NCI-H146 (cell line): ENCODE results near the gene ARHGEF11.

ENCODE experiments used
- DNase-seq: peaks from one replicate; lab custom pipeline; 2025; lab: John Stamatoyannopoulos, UW

Gene ARHGEF11

DNA sequence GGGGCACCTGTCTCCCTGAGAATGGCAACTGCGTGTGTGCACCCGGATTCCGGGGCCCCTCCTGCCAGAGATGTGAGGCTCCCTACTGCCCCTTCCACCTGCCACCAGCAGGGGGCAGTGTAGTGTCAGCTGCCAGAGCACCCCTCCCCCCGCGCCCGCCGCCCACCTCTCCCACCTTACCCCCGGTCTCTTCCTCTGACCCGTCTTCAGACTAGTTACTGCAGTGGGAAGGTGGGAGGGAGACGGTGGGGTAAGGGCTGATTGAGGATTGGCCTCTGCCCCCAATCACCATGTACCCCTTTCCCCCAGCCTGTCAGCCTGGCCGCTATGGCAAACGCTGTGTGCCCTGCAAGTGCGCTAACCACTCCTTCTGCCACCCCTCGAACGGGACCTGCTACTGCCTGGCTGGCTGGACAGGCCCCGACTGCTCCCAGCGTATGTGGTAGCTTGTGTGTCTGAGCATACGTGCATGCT, 135.2 kb downstream of the ARHGEF11 start:
- peak; percentile 29 for DNase-seq

DNA sequence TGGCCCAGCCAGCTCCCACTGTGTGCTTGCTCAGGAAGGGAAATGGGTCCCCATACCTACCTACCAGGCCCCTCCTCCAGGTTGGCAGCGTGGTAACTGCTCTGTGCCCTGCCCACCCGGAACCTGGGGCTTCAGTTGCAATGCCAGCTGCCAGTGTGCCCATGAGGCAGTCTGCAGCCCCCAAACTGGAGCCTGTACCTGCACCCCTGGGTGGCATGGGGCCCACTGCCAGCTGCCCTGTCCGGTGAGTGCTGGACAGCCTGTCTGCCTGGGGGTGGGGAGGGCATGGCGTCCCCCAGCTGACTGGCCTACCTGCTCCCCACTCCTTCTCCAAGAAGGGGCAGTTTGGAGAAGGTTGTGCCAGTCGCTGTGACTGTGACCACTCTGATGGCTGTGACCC, 135.9 kb downstream of the ARHGEF11 start:
- no peak for DNase-seq

DNA sequence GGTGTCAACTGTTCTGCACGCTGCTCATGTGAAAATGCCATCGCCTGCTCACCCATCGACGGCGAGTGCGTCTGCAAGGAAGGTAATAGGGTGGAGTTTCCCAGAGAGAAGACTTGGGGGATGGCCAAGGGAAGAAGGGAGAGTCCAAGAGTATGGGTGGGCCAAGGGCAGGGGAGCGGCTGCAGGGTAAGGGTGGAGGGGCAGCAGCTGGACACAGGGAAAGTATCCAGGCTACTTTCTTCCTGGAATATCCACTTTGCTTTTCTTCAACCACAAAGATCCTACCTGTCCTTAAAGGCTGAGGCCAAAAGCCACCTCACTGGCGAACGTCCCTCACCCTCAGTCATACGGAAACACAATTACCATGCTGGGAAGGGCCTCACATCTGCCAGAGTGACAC, 136.6 kb downstream of the ARHGEF11 start:
- DNase-seq = no peak

DNA sequence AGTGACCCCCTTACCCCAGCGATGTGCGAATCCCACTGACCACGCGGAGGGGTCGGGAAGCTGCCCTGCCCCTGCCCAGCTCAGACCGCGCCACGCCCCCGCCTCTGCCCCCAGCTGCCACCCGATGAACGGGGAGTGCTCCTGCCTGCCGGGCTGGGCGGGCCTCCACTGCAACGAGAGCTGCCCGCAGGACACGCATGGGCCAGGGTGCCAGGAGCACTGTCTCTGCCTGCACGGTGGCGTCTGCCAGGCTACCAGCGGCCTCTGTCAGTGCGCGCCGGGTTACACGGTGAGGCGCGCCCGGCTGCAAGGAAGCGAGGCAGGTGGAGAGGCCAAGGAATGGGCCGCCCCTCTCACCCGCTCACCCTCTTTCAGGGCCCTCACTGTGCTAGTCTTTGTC, 137.0 kb downstream of the ARHGEF11 start:
- peak; percentile 20 for DNase-seq

DNA sequence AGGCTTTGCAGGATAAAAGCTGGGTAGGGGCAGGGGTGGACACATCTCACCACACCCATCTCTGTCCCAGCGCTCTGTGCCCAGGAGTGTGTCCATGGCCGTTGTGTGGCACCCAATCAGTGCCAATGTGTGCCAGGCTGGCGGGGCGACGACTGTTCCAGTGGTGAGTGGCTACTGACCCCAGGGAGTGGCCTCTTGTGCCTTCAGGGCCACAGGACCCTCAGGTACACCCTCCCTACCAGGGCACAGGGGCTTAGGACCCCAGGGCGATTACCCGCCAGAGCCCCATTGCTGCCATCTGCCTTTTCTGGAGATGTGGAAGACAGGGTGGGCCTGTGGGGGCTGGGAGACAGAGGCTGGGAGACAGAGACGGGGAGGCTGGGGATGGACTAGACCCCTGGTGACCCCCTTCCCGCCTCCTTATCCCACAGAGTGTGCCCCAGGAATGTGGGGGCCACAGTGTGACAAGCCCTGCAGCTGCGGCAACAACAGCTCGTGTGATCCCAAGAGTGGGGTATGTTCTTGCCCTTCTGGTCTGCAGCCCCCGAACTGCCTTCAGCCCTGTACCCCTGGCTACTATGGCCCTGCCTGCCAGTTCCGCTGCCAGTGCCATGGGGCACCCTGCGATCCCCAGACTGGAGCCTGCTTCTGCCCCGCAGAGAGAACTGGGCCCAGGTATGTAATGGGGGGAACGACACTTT, 139.2 kb downstream of the ARHGEF11 start:
- no peak for DNase-seq

DNA sequence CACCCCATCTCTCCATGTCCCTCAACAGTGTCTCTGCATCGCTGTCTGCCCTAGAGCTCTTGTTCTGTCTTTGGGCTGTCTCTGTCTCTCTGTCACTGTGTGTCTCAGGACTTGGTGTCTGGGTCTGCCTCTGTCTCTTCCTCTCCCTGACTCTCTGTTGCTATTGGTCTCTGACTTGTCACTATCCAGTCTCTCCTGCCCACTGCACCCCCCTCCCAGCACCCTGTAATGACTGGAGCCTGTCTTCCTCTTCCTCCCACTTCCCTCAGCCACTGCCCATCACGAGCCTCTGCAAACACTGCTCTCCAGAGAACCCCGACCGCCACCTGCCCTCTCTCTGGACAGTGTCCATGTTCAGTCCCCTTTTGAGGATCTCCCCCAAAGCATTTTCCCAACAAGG, 139.9 kb downstream of the ARHGEF11 start:
- no peak for DNase-seq

DNA sequence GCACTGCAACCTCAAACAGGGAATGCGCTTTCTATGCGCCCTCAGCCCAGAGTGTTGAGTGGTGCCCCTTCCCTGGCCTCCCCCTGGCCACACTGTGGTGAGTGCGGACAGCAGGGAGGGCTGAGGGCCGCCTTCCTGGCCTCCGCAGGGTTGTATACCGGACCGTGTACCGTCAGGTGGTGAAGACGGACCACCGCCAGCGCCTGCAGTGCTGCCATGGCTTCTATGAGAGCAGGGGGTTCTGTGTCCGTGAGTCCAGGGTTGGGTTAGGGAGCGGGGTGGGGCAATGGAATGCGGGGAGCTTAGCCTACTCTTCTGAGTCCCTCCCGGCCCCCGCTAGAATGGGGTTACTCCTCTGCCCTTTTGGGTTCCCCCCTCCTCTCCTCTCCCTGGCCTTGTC, 140.4 kb downstream of the ARHGEF11 start:
- no peak for DNase-seq

DNA sequence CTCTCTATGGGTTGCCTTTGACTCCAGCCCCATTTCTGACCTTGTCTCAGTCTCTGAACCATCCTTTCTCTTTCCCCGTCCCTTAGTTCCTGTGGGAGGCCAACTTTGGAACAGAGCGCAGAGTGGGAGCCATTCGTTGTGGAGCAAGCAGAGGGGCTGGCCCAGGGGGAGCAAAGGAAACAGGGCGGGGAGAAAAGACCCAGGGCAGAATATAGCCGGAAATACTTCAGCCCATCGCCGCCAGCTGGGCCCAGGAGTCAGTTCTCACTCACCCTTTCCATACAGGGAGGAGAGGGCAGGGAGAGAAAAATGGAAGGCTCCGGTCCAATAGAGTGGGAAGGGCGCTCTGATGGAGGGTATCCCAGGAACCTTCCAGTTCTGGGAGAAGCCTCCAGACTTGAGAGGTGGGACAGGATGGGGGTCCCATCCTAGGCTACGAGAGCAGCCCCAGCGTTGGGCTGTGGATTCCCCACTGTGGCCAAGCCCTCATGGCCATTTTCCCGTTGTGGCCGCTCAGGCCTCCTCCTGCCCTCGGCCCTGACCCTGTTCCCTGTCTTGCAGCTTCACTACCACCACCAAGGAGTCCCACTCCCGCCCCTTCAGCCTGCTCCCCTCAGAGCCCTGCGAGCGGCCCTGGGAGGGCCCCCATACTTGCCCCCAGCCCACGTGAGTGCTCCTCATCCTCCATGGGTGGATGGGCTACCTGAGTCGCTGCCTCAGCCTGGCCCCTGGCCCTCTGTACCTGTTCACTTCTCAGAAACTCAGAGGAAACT, 141.2 kb downstream of the ARHGEF11 start:
- no peak for DNase-seq

DNA sequence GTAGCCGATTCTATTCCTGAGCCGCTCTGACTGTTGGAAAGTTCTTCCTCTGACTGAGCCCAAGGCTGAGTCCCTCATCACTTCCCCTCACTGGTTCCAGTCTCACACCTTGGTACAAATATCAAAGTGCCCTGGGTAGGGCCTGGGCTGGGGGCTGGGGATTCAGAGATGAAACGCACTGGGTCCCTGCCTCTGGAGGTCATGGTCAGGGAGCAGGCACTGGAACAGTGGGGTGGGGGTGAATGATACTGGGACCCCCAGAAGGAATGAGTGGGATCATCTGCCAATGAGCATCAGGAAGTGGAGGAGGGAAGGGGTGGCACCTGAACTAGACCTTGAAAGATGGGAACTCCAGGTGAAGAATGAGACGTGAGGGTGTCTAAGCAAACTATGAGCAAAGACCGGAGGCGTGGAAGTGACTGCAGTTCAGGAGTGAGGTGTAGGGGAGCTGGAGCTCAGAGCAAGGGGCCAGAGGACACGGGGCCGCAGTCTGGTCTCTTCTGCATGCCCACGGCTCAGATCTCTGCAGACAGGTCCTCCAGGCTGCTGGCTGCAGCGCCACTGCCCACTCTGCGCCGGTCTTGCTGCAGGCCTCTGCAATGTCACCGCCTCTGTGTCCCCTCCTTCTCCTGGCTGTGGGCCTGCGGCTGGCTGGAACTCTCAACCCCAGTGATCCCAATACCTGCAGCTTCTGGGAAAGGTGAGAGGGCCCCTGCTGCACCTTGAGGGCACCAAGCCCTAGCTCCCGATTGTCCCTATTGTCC, 142.0 kb downstream of the ARHGEF11 start:
- DNase-seq = no peak

DNA sequence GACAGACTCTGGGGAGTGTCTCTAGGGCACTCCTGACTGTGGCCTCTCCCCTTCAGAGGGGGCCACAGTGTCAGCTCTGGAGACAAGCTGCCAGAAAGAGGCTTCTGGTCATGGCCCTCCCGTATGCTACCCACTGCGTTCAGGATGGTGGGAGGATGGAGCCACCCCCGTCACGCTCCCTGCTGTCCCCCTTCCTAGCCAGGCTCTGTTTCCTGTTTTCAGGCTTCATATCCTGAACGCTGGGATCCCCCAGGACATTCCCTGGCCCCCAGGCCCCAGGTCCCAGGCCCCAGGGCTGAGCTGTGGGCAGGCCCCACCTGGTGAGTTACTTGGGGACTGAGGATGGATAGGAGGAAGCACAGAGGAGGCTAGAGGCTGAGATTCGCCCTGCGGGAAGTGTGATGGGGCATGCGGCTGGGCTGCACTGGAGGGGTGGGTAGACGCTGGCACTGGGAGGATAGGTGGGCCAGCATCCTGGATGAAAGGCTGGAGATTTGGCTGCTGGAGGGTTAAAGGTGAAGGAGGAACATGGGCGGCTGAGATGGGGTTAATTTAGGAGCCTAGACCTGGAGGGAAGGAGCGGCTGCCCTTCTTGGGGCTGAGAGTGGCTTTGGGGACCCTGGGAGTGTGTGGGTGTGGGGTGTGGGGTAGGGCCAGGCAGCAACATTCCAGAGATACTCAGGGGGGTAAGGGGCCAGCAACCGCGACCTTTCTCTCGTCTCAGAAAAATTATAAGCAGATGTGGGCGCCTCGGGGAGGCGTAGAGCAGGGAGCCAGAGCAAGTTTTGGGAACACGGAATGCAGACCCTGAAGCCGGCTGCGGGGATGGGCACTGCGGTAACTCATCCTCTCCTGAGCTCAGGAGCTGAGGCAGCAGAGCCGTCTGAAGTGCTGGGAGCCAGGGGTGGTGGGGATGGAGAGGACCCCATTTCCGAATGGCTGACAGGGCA, 143.3 kb downstream of the ARHGEF11 start:
- no peak for DNase-seq

DNA sequence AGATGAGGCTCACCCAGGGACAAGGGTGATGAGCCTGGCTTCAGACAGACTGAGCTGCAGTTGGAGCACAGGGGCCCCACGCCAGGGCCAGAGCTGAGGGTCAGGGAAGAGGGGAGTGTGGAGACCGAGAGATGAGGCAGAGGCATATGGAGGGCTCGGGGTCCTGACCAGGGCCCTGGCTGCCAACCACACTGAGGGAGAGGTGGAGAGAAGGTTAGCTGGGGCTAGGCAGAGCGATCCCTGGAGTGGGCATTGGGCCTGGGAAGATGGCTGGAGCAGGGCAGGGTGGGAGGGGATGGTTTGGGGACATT, 144.0 kb downstream of the ARHGEF11 start:
- DNase-seq = no peak

DNA sequence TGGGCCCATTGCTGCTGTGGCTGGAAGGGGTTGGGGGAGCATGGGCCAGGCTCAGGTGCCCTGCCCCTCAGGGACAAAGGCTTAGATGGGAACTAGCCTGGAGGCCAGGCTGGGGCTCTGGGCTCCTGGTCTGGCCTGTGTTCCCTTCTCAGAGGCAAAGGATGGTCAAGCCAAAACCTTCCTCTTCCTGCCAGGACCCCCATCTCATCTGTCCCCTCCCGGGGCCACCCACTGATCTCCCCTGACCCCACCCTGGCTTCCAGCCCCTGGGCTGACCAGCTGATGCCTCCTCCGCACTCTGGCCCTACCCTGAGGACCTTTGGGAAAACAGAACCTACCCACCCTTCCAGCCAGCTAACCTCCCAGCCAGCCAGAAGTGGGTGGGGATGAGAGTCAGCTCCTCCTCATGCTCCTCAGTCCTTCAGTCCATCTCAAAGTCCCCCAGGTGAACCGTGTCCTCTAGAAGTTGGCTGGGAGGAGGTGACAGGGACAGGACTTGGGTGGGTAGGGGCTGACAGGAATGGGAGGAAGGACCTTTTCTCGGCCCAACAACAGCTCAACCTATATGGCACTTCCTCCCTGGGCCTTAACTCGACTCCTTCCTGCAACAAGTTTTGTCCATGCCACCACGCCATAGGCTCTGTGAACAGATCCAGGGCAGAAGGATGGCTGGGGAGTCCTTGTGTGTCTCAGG, 144.5 kb downstream of the ARHGEF11 start:
- DNase-seq = no peak

DNA sequence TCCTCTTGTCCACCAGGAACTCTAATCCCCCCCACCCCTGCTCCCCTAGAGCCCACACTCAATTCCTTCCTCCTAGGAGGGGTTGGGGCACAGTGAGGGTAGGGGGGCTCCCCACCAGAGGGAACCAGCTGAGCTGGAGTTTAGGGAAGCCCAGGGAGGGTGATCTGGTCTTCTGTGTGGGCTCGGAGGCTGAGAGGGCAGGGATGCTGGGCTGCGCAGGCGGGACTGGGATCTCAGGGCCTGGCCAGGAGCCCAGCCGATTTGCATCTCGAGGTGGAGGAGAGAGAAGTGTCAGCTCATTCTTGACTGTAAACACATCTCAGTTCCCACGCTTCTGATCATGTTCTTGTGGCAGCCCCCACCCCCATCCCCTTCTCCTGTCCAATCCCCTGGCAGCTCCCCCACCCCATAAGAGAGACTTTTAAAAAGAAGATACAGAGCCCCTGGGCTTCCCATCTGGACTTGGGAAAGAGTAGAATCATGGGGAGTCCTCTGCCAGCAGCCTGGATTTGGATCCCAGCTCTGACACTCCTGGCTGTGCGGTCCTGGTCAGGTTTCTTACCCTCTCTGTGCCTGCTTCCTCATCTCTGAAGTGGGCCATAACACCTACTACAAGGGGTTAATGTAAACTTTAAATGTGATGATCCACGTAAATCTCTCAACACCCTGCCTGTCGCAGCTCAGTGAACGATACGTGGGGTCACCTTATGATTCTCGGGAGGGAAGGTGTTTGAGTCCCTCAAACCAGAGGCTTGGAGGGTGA, 145.4 kb downstream of the ARHGEF11 start:
- no peak for DNase-seq

DNA sequence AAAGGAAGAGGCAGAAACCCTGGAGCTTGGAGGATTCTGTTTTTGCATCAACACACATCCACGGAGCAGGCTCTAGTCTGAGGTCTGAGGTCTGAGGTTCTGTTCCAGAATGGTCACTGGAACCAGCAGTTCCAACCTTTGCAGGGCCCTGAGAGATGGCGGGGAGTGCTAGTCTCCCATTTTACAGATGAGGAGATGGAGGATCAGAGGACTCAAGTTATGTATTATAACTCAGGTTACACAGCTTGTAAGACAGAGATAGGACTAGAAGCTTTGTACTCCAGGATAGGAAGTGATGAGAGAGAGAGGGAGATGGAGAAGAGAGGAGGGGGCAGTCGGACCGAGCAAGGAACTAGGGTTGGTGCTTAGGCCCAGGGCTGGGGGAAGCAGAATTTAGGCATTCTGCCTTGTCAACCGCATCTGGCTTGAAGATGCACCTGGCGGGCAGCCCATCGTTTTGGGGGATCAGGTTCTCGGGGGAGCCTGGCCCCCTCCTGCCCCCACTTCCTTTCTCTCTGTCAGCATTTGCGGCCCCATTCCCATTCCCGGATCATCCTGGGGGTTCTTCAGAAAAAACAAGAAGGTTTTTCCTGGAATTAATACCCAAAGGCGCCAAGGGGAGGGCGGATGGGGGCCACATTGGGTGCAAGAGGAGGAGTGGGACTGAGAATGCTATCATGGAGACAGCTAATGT, 146.4 kb downstream of the ARHGEF11 start:
- DNase-seq = no peak

DNA sequence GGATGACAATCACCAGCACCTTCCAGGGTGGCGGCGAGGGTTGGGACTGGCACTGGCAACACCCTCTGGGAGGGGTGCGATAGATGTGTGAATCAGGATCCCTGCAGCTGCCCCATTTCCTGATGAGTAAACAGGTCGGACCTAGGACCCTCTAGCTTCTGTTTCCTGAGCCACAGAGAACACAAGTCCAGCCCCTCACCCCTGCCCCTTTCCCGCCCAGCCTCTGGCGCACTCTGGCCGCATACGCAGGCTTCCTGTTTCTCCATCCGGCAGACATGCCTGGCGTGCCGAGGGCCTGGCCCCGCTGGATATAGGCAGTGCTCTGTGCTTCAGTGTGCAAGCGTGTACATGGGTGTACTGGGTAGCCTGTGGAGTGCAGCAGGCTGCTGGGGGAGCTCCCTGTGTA, 147.4 kb downstream of the ARHGEF11 start:
- DNase-seq = no peak

DNA sequence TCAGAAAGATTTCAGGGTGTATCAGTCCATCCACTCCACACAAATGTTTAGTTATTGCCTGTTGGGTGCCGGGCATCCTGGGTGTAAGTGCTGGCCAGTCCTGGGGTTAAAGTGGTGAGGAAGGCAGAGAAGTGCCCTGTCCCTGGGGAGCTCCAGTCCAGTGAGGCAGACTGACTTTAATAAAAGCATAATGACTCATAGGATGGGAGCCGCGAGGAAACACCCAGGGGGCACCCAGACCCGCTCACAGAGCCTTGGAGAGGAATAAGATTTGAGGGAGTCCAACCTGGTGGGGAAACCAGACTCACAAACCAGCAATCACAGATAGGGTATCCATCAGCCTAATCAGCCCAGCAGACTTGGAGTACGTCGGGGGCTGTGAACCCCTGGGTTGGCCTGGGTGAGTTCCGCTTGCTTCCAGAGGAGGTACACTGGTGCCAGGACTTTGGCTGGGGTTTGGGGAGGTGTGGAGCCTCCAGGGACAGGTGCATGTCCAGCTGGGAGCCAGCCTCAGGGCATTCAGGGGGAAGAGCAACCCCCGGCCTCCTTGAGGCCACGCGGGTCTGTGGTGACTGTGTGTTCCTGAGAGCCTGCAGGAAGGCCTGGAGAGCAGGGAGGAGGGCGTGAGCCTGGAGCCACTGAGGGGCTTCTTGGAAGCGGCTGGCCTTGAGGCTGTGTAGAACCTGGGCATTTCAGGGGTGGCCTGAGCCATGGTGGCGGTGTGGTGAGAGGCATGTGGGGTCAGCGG, 148.3 kb downstream of the ARHGEF11 start:
- no peak for DNase-seq

DNA sequence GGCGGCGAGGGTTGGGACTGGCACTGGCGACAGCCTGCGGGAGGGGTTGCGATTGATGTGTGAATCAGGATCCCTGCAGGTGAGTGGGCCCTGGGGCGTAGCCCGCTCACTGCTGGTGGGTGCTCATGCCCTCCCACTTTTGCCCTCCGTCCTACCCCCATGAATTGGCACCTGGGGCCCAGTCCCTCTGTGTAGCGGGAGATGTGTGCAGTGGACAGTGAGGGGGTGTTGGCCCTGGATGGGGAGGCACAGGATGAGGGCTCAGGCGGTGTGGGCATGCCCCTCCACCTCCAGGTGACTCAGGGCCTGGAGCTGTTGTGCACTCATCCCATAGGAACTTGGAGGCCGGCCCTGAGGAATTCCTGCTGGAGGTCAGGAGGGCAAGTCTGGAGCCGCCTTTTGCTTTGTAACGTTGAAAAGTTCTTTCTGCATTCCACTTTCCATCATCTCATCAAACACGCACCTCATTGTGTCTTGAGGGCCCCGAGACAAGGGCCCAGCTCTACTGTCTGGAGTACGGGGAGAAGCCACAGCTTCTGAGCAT, 149.0 kb downstream of the ARHGEF11 start:
- DNase-seq = no peak

DNA sequence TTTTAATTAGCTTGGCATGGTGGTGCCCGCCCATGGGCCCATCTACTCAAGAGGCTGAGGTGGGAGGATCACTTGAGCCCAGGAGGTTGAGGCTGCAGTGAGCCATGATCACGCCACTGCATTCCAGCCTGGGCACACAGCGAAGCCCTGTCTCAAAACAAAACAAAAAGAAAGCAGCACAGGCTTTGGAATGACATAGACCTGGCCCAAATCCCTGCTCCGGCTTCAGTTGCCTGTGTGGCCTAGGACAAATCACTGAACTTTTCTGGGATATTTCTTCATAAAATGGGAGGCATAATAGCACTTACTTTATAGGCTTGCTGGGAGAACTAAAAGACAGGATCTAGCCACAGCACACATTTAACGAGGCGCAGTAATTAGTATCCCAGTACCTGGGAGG, 149.6 kb downstream of the ARHGEF11 start:
- DNase-seq = no peak

DNA sequence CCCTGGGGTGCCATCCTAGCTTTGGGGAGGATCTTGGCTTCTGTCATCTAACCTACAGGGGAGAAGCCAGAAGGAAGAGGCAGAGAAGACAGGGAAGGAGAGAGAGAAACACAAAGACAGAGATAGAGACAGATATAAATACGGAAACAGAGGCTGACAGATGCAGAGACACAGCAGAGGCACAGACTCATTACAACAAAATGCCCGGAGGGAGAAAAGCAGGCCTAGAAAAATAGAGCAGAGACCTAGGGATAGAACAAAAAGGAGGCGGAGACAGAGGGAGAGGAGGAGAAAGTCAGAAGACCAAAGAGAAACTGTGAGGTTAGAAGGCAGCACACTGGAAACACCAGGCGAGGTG, 150.1 kb downstream of the ARHGEF11 start:
- no peak for DNase-seq
